Measurements from ENCODE around the gene RPL28.

RPL28 gene

GRCh38 chr19:55373993-55374757, 11.6 kb upstream of the RPL28 start:
- DNase-seq = no peak

DNA sequence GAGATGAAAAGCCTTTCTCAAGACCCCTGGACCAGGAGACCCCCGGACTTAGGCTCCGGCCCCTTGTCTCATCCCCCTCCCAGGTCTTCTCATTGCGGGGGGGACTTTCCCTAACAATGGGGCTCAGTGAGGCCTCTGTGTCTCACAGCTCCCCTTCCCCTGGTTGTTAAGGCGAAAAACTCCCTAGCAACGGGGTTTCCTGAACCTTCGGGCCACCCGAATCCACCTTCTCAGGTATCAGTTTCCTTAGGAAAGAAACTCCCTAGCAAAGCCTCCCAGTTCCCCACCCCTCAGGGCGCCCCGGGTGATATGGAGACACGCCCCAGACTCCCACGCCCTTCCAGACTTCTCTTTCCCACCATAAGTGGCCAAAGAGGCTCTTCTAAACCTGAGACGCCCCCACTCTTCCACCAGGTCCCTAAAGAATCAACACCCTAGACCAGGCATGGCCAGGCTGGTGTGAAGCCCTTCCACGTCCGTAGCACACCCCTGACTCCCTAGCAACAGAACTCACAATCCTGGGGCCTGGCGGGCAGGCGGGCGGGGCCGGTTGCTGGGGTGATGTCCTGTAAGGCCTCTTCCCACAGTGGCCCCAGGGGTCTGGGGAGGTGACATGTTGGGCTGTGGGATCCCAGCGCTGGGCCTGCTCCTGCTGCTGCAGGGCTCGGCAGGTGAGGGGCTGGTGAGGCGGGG, 9.3 kb upstream of the RPL28 start, which contains the start of gene TMEM190:
TMEM190 (plus strand) TSS at position 586 of the 693 bp plus-strand sequence; CDS start at position 614, 28 bp downstream.
- no peak for DNase-seq

DNA sequence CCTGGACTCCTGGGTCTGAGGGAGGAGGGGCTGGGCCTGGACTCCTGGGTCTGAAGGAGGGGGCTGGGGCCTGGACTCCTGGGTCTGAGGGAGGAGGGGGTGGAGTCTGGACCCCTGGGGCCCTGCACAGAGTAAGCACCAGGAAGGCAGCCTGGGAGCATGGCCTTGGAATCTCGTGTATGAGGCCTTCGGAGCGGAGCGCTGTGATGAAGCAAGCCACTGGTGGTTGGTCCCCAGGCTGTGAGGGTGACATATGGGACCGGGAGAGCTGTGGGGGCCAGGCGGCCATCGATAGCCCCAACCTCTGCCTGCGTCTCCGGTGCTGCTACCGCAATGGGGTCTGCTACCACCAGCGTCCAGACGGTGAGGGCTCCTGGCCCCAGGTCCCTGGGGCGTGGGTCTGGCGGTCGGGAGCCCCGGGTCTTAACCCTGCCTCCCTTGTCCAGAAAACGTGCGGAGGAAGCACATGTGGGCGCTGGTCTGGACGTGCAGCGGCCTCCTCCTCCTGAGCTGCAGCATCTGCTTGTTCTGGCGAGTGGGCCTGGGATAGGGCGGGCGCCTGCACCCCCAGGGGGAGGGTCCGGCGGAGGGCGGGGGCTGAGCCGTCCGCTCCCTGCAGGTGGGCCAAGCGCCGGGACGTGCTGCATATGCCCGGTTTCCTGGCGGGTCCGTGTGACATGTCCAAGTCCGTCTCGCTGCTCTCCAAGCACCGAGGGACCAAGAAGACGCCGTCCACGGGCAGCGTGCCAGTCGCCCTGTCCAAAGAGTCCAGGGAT, 8.2 kb upstream of the RPL28 start:
- DNase-seq = no peak

- no peak for DNase-seq
These were observed 6.6 kb upstream of the RPL28 start for GRCh38 chr19:55379174-55379573.

DNA sequence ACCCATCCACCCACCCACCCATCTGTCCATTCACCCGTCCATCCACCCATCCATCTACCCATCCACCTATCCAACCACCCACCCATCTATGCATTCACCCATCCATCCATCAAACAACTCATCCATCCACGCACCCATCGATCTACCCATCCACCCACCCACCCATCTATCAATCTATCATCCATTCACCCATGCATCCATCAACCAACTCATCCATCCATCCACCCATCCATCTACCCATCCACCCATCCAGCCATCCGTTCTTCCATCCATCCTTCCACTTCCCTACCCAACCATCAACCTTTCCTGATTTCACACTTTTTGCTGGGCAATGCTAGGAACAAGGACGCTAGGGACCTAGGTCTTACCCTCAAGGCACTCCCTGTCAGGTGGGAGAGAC, 3.7 kb upstream of the RPL28 start:
- DNase-seq = no peak

DNA sequence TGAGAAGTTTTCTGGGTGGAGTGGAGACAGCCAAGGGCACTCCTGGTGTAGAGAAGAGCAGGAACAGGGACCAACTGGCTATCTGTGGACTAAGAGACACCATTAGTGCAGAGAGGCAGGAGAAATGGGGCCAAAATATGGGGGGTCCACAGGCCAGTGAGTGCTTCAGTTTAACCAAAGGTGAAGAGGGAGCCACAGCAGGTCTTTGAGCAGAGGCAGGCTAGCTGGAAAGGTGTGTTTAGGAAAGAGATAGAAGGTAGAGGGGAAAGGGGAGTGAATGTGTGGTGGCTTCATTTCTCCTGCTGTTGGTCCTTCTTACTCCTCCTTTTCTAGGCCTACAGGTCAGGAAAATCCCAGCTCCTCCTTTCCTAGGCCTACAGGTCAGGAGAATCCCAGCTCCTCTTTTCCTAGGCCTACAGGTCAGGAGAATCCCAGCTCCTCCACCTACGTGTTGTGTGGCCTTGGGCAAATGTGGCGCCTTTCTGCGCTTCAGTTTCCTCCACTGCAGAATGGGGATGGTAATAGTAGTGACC, 3.1 kb upstream of the RPL28 start:
- DNase-seq = no peak

GRCh38 chr19:55383279-55384130, 2.2 kb upstream of the RPL28 start:
- peak; percentile 58 for DNase-seq

- DNase-seq = peak; percentile 50
These were observed 1.4 kb upstream of the RPL28 start, which contains the start of gene TMEM238 for GRCh38 chr19:55384131-55384919. Gene TMEM238, minus strand, starts transcription at chr19:55384292. Its CDS starts 33 bp downstream, at chr19:55384259.

GRCh38 chr19:55384920-55385723, 610 bp upstream of the RPL28 start:
- peak; percentile 98 for DNase-seq

DNA sequence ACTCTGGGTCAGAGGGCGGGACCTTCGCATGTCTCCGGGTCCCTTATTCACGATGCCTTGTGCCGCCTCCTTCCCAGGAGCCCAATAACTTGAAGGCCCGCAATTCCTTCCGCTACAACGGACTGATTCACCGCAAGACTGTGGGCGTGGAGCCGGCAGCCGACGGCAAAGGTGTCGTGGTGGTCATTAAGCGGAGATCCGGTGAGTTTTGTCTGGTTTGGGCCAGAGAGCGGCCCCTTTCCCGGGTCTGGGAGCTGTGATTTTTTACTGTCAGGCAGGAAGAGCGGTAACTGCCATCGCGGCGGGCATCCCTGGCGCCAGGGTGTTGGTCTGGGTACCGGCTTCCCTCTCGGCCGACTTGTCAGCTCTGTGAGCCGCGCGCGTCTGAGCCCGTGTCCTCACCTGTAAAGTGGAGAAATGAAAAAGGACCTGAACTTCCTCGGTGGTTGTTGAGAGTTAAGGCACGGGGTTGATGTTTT, 800 bp downstream of the RPL28 start:
- DNase-seq = peak; percentile 31

- DNase-seq = no peak
These were observed 2.2 kb downstream of the RPL28 start for GRCh38 chr19:55387736-55388497.

GRCh38 chr19:55389386-55390317, 3.9 kb downstream of the RPL28 start:
- DNase-seq = no peak

DNA sequence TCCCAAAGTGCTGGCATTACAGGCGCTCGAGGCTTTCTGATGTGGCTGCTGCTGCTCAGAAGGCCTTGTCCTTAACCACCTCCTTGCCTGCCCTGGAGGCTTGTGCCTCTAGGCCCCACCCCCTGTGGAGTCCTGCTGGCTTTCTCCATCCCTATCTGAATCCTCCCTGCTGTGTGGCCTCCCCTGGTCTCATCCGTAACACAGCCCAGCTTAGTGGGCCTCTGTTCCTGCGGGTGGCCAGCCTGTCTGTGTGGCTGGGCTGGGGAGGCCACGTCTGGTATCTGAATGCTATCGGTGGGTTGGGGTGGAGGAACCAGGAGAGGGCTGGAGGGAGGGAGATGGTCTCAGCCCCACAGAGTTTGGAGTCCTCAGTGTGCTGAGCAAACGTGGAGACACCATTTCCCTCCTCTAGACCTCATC, 4.7 kb downstream of the RPL28 start:
- peak; percentile 19 for DNase-seq

- DNase-seq = no peak
These were observed 5.5 kb downstream of the RPL28 start for GRCh38 chr19:55391191-55391670.

GRCh38 chr19:55391702-55392615, 6.2 kb downstream of the RPL28 start:
- no peak for DNase-seq

- DNase-seq = no peak
These were observed 7.4 kb downstream of the RPL28 start for GRCh38 chr19:55392820-55393761.

Data from stimulated activated CD4-positive, alpha-beta T cell treated with anti-CD3 and anti-CD28 coated beads, Interleukin-4, amount 100 ng/mL, for 1 hour (primary cell).